Hepatocyte (in vitro differentiated cells): ENCODE measurements around the gene FEM1A.
"Not testable (repeated sequence)": the region's sequence is repeated elsewhere in the genome, so short reads cannot be mapped to it uniquely, and the experiment has no call there.

Experiments
- CTCF ChIP-seq: fragments of 200-600 bp; sonication (generic); IDR thresholded peaks from 2 replicates; pipeline ENCODE4 v1.5.1; 2016; ENCODE audit warnings: antibody characterized with exemption, mild to moderate bottlenecking; ENCODE audit not compliant: poor library complexity
- EZH2 ChIP-seq: fragments of 200-600 bp; sonication (generic); IDR thresholded peaks from 2 replicates; pipeline ENCODE4 v1.6.1; 2016; ENCODE audit warnings: antibody characterized with exemption, mild to moderate bottlenecking, borderline replicate concordance

- TF ChIP-seq CTCF, EZH2: not testable (repeated sequence)
Observed at GRCh38 chr19:4778124-4778523, 13.4 kb upstream of the FEM1A start.
